T-helper 1 cell (primary cell): ENCODE results near the gene EIPR1.
"Not testable (repeated sequence)": the region's sequence is repeated elsewhere in the genome, so short reads cannot be mapped to it uniquely, and the experiment has no call there.

Experiments used
- DNase-seq, 5 donors: peaks; one replicate each; pipeline ENCODE4 v3.0.0-alpha.2; 2012 to 2020

Gene EIPR1

GRCh38 chr2:3286646-3287036, 91.0 kb downstream of the EIPR1 start:
- not testable (repeated sequence) for DNase-seq

GRCh38 chr2:3285901-3286645, 91.5 kb downstream of the EIPR1 start:
- DNase-seq = no peak

- DNase-seq = no peak
These were observed 92.7 kb downstream of the EIPR1 start for GRCh38 chr2:3284657-3285630.

- DNase-seq = not testable (repeated sequence)
These were observed 93.6 kb downstream of the EIPR1 start for GRCh38 chr2:3283876-3284656.

GRCh38 chr2:3283206-3283605, 94.4 kb downstream of the EIPR1 start:
- DNase-seq = no peak

GRCh38 chr2:3282056-3282998, 95.3 kb downstream of the EIPR1 start:
- DNase-seq = no peak

- DNase-seq = no peak
These were observed 96.7 kb downstream of the EIPR1 start for GRCh38 chr2:3280683-3281520.

GRCh38 chr2:3280197-3280596, 97.4 kb downstream of the EIPR1 start:
- no peak for DNase-seq

GRCh38 chr2:3279236-3279960, 98.2 kb downstream of the EIPR1 start:
- DNase-seq = no peak

- no peak for DNase-seq
These were observed 98.9 kb downstream of the EIPR1 start for GRCh38 chr2:3278521-3279218.

GRCh38 chr2:3277748-3278520, 99.7 kb downstream of the EIPR1 start:
- DNase-seq = no peak

- DNase-seq = no peak
These were observed 100.4 kb downstream of the EIPR1 start for GRCh38 chr2:3277050-3277747.

GRCh38 chr2:3272761-3273160, 104.9 kb downstream of the EIPR1 start:
- no peak for DNase-seq

- DNase-seq = no peak
These were observed 107.5 kb downstream of the EIPR1 start for GRCh38 chr2:3270095-3270478.

GRCh38 chr2:3269425-3270094, 108.1 kb downstream of the EIPR1 start:
- DNase-seq = no peak

- DNase-seq = no peak
These were observed 109.0 kb downstream of the EIPR1 start for GRCh38 chr2:3268705-3269029.

GRCh38 chr2:3267869-3268704, 109.5 kb downstream of the EIPR1 start:
- DNase-seq = no peak
